ENCODE data around the gene OTOG. TPM values are rescaled to one million over a fixed set of nuclear protein-coding genes. Genes with fewer than 3 reads are reported as not detected.

OTOG gene
- total and polyA plus RNA-seq, 2 donors (not counting 3 experiments of a cell fraction or from before 2014, with no cell fraction given) = not detected

DNA sequence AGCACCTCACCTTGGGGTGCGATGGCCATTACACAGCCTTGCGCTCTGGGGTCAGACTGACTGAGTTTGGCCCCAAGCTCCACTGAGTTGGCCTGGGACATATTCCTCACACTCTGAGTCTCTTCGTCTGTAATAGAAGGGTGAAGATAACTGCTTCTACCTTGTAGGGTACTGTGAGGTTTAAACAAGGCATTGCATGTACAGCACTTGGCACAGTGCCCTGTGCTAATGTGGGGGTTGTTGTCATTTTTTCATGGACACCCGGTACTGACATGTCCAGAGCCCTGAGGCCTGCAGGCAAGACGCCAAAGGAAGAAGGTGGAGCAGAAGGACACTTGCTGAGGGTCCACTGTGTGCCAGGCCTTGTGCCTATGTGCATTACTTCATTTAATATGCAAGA lies 50.7 kb downstream of the OTOG start:
- no peak overlapping the region for H3K9ac ChIP-seq (replicated peaks; ENCODE audit: extremely low read depth, insufficient read depth, low read length)
- no peaks in the 10 kb centered on the region for H3K27me3 ChIP-seq (ENCODE audit: control insufficient read depth in 2 of 2, insufficient read depth in 2 of 2, low read length in 2 of 2)
- no peak for FAIRE-seq
- CTCF ChIA-PET = interaction anchor here (1.8 to 7.0 kb wide), 2 partner anchors 133 to 381 kb away, joined by 7 to 79 read pairs; no protein-coding TSS in a partner anchor
- H3K4me2 ChIP-seq (ENCODE audit: insufficient read depth, low read length) = no peak overlapping the region
- H3K36me3 ChIP-seq (ENCODE audit: control insufficient read depth in 2 of 2, extremely low read depth in 1 of 2, insufficient read depth in 2 of 2, low read length in 2 of 2) = no peaks in the 10 kb centered on the region
- dilution Hi-C loops (cut with MboI; ENCODE audit: extremely low pct_ligation_motif_present, low sequenced_read_pairs) (no loop called here), intact Hi-C loops (cut with micrococcal nuclease) (no loop called here)
- POLR2A ChIA-PET = no interaction called here
- H2AFZ ChIP-seq (ENCODE audit: low read depth, low read length) = no peak overlapping the region
- no peaks in the 10 kb centered on the region for H3K79me2 ChIP-seq (ENCODE audit: control insufficient read depth, insufficient read depth, low read length)
- no peak overlapping the region for H3K27ac ChIP-seq (ENCODE audit: insufficient read depth, low read depth, low read length)
- TF ChIP-seq GATA2 (IDR thresholded peaks at IDR 0.05; ENCODE audit: insufficient read depth, insufficient read length, low read depth, low read length) (no peak), MYC (IDR thresholded peaks at IDR 0.05; ENCODE audit: low read depth, low read length) (no peak), POLR2AphosphoS5 (IDR thresholded peaks at IDR 0.05; ENCODE audit: insufficient read depth, low read depth, low read length) (no peak), EZH2 (IDR thresholded peaks at IDR 0.05; ENCODE audit: borderline replicate concordance, low read depth, low read length, severe bottlenecking) (no peak), JUN (IDR thresholded peaks at IDR 0.05; ENCODE audit: borderline replicate concordance, insufficient read depth, insufficient read length, low read depth) (no peak), FOS (IDR thresholded peaks at IDR 0.05; ENCODE audit: borderline replicate concordance, insufficient read depth, low read length) (no peak), POLR2A (IDR thresholded peaks at IDR 0.05; ENCODE audit: low read depth, low read length) (no peak)
- TF ChIP-seq, protein P1, sequence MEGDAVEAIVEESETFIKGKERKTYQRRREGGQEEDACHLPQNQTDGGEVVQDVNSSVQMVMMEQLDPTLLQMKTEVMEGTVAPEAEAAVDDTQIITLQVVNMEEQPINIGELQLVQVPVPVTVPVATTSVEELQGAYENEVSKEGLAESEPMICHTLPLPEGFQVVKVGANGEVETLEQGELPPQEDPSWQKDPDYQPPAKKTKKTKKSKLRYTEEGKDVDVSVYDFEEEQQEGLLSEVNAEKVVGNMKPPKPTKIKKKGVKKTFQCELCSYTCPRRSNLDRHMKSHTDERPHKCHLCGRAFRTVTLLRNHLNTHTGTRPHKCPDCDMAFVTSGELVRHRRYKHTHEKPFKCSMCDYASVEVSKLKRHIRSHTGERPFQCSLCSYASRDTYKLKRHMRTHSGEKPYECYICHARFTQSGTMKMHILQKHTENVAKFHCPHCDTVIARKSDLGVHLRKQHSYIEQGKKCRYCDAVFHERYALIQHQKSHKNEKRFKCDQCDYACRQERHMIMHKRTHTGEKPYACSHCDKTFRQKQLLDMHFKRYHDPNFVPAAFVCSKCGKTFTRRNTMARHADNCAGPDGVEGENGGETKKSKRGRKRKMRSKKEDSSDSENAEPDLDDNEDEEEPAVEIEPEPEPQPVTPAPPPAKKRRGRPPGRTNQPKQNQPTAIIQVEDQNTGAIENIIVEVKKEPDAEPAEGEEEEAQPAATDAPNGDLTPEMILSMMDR (IDR thresholded peaks at IDR 0.05; ENCODE audit: extremely low read depth in 1 of 2, insufficient read depth in 1 of 2, low read depth in 1 of 2, low read length in 2 of 2) = no peak
- TF ChIP-seq, protein P2, sequence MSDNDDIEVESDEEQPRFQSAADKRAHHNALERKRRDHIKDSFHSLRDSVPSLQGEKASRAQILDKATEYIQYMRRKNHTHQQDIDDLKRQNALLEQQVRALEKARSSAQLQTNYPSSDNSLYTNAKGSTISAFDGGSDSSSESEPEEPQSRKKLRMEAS (IDR thresholded peaks at IDR 0.05; ENCODE audit: insufficient read depth, insufficient read length) = no peak
- H3K9me3 ChIP-seq (replicated peaks; ENCODE audit: control insufficient read depth, insufficient read depth, low read length) = no peaks in the 10 kb centered on the region
- no peak for DNase-seq (ENCODE audit: low read depth, low spot score)
- H3K4me3 ChIP-seq (replicated peaks in 1 of 3; ENCODE audit: insufficient read depth in 1 of 3, low read depth in 1 of 3, low read length in 3 of 3) = no peak overlapping the region
- BruUV-seq (replicated peaks) = no TSS peak
- H3K4me1 ChIP-seq (ENCODE audit: control insufficient read depth, extremely low read depth, insufficient read depth, low read length) = no peaks in the 10 kb centered on the region
- no peaks in the 10 kb centered on the region for H3K9me1 ChIP-seq (replicated peaks; ENCODE audit: control insufficient read depth, extremely low read depth, insufficient read depth, low read length)
- no peaks in the 10 kb centered on the region for H4K20me1 ChIP-seq (replicated peaks; ENCODE audit: control insufficient read depth, extremely low read depth, insufficient read depth, low read length)

Data from endothelial cell of umbilical vein (primary cell).